GM18867 (cell line): ENCODE results near the gene SIGLEC11.
"Not testable (repeated sequence)": the region's sequence is repeated elsewhere in the genome, so short reads cannot be mapped to it uniquely, and the experiment has no call there.

ENCODE experiments used
- ATAC-seq: cut with Tn5 transposase; IDR thresholded peaks from one replicate; pipeline ENCODE4 v1.9.1; 2021; ENCODE audit warnings: mild to moderate bottlenecking, moderate library complexity; ENCODE audit not compliant: unreplicated experiment

Gene SIGLEC11

DNA sequence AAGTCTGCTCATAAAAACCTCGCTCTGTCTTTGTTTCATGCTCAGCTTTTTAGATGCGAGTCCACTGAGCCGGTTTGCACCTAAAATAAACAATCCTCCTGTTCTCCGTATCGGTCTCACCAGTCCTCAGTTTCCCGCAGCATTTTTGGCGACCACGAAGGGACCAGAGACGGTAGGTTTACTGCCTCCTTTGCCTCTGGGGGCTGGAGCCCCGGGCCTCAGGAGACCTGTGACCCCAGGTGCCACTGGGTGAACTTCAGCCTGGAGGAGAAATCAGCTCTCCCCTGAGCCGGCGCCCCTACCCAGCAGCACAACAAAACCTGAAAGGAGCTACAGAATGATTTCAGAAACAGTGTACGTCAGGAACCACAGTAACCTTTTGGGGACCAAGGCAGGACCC, 8.1 kb downstream of the SIGLEC11 start:
- ATAC-seq: no peak

DNA sequence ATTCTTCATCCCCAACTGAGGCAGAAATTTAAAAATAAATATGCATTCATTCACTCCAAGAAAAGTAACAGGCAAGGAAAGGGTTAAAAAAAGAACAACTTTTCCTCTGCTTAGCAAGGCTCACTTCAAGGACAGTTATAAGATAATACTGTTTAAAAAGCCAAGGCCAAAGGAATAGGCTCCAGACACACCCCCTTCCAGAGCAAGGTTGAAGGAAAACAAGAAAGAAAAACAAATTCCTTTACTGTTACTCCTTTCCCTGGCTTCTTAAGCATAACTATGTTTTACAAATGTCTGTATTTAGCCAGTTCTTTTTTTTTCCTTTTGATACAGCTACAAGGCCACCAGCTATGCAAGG, 8.5 kb downstream of the SIGLEC11 start:
- no peak for ATAC-seq

DNA sequence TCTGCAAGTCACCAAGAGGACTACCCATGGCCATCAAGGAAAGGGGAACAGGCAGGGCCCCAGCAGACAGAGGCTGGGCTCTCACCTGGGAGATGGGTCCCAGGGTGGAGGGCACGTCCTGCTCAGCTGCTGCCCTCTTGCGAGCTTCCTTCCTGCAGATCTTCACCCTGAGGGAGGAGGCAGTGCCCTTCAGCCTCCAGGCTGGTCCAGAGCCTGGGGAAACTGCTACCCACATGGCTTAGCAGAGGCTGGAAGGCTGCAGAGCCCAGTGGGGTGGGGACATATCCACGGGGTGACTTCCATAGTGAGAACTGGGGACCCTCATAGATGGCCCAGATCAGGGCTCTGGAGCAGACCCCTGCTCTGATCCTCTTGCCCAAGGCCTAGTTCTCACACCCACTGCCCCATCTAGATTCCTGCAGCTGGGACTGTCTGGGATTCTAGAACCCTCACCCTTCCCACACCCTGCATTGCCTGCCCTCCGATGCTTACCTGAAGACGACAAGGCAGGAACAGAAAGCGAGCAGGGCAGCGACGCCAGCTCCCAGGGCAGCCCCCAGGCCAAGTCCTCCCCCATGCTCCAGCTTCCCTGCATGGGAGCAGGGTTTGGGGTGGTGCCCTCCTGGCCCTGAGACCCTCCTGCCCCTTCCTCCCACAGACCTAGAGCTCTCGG, 9.0 kb downstream of the SIGLEC11 start:
- no peak for ATAC-seq

DNA sequence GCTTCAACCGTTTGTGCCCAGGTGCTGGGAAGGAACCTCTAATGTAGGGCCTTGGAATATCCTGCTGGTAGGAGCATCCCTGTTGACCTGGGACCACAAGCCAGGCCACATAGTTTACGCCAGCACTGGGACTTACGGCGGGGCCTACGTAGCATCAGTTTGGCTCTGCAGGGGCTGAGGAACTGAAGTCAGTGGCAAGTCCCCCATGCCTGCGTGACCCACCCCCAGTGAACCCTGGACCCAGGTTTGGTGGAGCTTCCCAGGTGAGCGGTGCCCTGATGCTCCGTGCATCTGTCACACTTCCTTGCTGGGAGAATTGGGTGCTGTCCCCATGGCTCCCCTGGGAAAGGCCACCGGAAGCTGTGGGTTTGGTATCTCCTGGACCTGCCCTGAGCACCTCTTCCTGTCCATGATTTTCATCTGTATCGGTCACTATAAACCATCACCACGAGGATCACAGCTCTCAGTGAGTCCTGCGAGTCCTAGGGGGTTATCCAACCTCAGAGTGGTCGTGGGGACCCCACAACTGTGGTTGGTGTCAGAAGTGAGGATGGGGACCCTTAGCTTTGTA, 9.9 kb downstream of the SIGLEC11 start:
- ATAC-seq: no peak

DNA sequence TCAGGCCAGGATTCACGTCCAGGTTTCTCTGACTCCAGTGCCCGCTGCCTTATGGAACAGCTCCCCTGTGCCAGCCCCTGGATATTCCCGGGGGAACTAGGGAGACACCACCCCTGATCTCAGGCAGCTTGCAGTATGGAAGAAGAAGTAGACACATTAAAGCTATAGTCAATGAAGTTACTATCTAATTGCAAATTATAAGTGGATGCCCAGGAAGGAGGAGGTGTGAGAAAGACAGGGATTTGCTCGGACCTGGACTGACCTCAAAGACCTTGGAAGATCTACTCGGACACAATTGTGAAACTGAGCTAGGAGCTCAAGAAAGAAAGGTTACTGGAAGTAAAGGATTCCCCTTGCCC, 10.4 kb downstream of the SIGLEC11 start:
- no peak for ATAC-seq

DNA sequence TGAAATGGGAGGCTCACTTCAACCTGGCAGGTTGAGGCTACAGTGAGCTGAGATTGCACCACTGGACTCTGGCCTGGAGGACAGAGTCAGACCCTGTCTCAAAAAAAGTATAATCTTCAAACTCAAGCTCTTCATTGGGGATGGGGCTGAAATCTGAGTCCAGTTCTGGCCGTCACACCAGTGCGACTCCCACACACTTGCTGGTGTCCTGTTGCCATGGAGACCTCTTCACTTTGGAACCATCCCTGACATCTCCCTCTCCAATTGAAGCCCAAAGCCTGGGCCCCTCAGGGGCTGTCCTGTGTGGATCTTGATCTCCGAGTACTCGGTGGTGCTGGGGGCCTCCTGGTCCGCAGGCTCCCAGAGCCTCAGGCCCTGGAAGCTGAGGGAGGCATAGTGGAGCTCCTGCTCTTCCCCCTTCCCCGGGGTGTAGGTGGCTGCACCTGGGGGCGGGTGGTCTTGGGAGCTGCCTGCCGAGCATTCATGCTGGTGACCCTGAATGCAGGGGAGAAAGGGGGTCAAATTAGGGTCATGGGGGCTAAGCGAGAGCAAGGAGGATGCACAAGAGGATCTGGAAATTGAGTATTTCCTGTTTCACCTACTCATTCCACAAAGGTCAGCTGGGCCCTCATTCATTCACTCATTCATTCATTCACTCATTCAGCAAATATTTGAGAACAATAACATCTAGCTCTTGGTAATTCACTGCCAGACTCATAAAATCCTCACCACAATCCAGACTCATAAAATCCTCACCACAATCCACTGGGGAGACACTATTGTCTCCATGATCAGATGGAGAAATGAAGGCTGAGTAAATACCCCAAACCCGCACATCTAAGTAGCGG, 11.0 kb downstream of the SIGLEC11 start:
- ATAC-seq: no peak

DNA sequence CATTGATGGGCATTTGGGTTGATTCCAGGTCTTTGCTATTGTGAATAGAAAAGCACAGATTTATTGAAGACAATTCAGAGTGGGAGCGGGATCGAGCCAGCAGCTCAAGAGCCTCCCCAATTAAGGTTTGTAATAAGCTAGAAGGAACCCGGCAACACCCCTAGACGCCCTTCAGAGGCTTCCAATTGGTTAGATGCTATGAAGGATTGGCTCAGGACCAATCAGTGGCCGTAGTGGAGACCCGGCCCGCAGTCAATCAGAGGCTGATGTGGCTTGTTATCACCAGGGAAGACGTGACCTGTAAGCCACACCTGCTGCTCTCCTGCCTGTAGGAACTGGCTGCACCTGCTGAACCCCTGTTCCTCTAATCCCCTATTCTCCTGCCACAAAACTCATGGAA, 14.6 kb downstream of the SIGLEC11 start:
- no peak for ATAC-seq

DNA sequence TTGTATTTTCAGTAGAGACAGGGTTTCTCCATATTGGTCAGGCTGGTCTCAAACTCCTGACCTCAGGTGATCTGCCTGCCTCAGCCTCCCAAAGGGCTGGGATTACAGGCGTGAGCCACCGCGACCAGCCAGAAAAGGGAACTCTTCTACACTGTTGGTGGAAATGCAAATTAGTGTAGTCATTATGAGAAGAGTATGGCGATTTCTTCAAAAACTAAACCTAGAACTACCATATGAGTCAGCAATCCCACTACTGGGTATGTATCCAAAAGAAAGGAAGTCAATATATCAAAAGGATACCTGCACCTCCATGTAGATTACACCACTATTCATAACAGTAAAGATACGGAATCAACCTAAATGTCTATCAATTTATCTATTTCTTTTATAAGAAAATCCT, 16.4 kb downstream of the SIGLEC11 start:
- ATAC-seq: not testable (repeated sequence)

DNA sequence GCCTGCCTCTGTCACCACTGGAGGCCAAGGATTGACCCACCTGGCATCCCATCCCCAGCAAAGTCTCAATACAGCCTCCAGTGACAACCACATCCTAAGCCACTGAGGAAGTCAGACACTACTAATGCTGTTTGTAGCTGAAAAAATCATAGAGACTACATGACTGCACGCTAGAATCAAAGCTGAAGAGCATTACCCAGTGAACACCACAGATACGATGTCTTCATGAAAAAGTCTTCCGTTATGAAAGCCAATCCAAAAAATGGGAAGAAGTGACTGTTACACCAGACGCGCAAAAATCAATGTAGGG, 20.5 kb downstream of the SIGLEC11 start:
- ATAC-seq: no peak

DNA sequence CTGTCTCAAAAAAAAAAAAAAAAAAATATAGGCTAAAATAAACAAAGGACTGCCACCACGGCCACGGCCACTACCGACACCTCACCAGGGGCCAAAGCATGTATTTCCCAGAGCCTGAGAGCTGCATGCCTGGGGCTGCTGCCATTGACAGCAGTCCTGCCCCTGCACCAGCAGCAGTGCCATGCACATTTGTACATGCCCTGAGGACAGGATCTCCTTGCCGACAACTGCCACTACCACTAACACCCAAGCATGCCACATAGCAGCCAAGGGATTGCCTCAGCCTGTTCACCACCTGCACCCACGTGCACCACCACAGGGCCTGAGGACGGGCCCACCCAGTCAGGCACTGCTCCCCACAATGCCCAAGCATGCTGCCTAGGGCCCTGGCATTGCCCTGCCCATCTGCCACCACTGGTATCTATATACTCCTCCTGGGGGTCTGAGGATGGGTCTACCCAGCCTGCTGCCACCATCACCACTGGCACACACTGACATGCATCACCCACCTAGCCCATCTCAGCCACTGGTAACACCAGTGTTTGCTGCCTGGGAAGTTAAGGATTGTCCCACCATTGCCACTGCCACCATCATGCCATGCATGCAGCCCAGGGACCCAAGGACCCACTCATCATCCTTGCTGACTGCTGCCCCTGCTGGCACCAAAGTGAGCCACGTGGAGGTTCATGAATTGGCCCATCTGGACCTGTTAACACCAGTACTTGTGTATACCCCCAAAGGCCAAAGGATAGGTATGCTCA, 21.1 kb downstream of the SIGLEC11 start:
- no peak for ATAC-seq

DNA sequence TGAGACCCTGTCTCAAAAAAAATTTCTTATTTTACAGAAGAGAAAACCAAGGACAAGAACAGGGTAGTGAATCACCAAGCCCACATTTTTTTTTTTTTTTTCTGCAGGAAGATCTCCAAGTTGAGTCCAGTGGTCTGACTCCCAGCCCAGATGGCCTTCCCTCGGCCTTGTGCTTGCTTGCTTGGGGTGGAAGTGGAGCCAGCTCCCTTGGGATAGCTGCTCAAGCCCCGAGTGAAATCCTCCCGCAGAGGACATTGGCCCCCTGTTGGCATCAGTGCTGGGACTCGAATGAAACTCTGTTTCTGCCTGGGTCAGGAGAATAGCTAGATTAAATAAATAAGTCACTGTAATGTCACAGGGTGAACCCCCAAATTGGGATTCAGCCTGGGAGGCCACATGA, 22.3 kb downstream of the SIGLEC11 start:
- no peak for ATAC-seq

DNA sequence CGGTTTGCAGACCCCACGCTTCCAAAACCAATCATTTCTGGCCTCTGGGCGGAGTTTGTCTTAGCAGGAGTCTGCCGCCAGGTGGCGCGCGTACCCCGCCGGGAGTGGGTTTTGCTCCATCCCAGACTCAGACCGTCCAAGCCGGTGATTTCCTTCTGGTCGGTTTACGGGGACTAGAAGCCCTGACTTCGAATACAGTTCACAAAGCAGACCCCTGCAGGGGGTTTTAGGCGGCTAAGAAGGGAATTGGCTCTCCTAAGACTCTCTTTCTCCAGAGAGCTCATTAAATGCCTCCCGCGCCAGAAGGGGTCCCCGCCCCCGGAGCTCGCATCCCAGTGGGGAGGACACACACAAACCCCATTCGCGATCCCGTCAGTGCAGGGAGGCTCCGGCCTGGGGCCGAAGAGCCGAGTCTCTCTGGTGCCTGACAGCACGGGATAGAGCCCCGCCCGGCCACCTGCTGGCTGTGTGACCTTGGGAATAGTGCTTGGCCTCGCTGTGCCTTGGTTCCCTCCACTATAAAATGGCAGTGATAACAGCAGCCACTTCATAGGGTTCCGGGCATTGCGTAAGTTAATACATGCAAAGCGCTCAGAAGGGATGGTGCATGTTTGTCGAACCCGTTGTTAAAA, 23.1 kb downstream of the SIGLEC11 start:
- no peak for ATAC-seq

DNA sequence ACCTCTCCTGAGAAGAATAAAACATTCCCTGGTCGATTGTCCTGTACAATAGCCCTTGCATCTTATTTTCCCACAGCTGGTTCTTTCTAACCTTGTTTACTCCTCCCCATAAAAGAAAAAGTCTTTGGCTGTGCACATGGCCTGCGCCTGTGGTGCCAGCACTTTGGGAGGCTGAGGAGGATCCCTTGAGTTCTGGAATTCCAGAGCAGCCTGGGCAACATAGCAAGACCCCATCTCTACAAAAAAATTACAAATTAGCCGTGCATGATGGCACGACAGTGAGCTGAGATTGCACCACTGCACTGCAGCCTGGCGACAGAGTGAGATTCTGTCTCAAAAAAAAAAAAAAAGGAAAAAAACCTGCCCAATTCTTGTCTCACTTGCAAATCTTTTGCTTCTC, 24.4 kb downstream of the SIGLEC11 start:
- ATAC-seq: no peak

DNA sequence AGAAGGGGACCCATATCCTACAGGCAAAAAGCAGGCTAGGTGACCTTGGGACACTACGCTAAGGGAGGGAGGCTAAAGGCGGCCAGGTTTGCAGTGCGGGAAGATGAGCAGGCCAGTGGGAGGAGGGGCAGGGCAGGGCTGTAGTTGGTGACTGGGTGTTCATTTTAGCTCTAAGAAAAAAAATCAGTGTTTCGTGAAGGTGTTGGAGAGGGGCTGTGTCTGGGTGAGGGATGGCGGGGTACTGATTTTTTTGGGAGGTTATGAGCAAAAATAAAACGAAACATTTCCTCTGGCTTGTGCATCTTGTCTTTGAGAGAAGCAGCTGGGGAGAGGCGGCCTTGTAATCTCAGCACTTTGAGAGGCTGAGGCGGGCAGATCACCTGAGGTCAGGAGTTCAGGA, 27.3 kb downstream of the SIGLEC11 start:
- ATAC-seq: no peak

DNA sequence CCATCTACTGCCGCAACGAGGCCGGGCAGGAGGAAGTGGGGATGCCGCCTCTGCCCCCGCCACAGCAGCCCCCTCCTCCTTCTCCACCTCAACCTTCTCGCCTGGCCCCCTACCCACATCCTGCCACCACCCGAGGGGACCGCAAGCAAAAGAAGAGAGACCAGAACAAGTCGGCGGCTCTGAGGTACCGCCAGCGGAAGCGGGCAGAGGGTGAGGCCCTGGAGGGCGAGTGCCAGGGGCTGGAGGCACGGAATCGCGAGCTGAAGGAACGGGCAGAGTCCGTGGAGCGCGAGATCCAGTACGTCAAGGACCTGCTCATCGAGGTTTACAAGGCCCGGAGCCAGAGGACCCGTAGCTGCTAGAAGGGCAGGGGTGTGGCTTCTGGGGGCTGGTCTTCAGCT, 28.2 kb downstream of the SIGLEC11 start:
- ATAC-seq: no peak

DNA sequence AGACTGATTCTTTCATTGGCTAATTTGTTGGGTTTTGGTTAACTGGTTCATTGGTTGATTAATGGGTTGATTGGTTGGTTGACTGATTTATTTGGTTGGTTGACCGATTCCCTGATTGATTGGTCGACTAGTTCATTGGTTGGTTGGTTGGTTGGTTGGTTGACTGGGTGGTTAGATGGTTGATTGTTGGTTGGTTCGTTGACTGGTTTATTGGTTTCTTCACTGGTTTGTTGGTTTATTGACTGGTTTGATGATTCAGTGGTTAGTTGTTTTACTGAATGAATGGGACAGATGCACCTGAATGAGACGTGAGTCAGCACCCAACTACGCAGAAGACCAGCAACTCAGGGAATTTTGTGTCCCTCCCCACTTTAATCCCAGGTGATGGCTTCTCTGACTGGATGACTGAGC, 28.9 kb downstream of the SIGLEC11 start:
- ATAC-seq: no peak

DNA sequence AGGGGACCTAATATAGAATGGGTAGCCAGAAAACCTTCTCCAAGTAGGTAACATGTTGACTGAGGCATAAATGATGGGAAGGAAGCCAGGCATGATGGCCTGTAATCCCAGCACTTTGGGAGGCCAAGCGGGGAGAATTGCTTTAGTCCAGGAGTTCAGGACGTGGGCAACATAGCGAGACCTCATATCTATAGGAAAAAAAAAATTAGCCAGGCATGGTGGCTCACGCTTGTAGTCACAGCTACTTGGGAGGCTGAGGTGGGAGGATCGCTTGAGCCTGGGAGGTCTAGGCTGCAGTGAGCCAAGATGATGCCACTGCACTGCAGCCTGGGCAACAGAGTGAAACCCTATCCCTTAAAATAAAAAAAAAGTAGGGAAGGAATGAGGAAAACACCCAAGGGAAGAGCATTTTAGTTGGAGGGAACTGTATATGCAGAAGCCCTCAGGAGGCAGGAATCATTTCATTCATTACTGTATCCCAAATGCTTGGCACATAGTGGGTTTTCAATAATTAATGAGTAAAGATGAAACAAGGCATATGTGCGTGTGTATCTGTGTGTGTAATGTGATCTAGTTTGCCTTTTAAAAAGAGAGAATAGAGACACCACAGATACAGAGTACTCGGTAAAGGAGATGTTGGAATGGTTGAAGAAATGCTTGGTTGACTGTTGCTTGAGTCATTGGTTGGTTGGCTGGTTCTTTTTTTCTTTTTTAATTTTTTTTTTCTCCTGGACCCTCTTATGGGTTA, 29.5 kb downstream of the SIGLEC11 start:
- ATAC-seq: no peak

DNA sequence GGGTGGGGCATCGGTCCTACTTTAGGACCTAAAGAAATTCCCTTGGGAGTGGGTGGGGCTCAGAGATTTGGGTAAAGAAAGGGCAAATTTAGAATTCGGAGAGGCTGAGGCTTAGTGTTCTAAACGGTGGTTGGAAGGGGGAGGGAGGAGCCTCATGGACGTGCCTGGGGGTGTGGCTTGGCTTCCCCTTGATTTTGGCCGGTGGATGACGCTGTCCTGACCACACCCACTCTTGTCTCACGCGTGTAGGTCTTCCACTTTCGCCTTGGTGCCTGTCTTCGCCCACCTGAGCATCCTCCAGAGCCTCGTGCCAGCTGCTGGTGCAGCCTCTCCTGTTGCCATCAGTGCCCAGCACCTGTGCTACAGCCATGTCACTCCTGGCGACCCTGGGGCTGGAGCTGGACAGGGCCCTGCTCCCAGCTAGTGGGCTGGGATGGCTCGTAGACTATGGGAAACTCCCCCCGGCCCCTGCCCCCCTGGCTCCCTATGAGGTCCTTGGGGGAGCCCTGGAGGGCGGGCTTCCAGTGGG, 30.4 kb downstream of the SIGLEC11 start:
- ATAC-seq: no peak

DNA sequence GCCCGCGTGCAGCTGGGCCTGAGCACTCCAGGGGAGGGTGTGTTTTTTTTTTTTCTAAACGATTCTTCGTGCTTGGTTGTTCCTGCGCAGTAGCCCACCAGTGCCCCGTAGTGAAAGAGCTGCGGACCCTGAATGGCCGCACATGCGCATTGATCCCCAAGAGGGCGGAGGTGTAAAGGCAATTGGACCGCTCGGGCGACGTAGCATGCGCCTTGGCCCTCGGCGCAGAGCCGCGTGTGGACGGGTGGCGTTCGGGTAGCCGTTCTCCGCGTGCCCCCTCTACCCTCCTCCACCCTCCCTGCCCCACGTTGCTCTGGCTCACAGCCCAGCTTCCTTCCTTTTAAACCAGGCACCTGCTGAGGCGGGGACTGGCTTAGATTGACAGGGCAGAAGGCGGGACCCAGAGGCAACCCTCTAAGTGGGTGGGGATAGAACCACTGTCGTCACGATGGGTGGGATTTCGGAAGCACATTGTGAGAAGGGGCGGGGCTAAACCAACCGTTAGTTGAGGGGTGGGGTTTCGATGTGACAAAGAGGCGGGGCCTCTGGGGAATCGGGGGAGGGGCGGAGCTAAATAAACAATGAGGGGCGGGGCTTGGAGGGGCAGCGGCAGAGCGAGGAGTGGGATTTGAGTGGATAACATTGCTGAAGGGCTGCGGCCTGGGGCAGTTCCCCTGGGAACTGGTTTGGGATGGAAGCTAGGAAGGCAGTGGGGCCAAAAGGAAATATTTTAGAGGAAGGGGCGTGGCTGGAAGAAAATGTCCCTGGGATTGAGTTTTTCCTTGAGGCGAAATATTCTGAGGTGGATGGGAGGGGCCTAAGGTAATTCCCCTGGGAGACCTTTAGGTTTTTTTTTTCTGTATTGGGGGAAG, 31.1 kb downstream of the SIGLEC11 start:
- peak; percentile 74 for ATAC-seq
